COR-L47 (cell line): ENCODE data around the gene PSMC3.

Experiments used
- DNase-seq: peaks from one replicate; lab custom pipeline; 2025; lab: John Stamatoyannopoulos, UW

The PSMC3 gene

GRCh38 chr11:47426062-47426956 is at the start of gene PSMC3:
TSS of gene PSMC3 (minus strand) at chr11:47426439. CDS start at chr11:47426279, 160 bp downstream.
- DNase-seq = peak; percentile 98

- DNase-seq = no peak
These were observed 44.4 kb upstream of the PSMC3 start for GRCh38 chr11:47470671-47471070.

GRCh38 chr11:47469361-47470179 is 43.3 kb upstream of the PSMC3 start:
- no peak for DNase-seq

- no peak for DNase-seq
These were observed 42.5 kb upstream of the PSMC3 start for GRCh38 chr11:47468598-47469214.

GRCh38 chr11:47467357-47467756 is 41.1 kb upstream of the PSMC3 start:
- peak; percentile 88 for DNase-seq

GRCh38 chr11:47466701-47467250 is 40.5 kb upstream of the PSMC3 start:
- peak; percentile 95 for DNase-seq

GRCh38 chr11:47466201-47466600 is 40.0 kb upstream of the PSMC3 start:
- no peak for DNase-seq

GRCh38 chr11:47464483-47464882 is 38.2 kb upstream of the PSMC3 start:
- no peak for DNase-seq

- no peak for DNase-seq
These were observed 35.6 kb upstream of the PSMC3 start for GRCh38 chr11:47461876-47462275.

GRCh38 chr11:47460571-47461235 is 34.5 kb upstream of the PSMC3 start:
- no peak for DNase-seq

GRCh38 chr11:47454258-47454671 is 28.0 kb upstream of the PSMC3 start:
- peak; percentile 63 for DNase-seq

- no peak for DNase-seq
These were observed 27.1 kb upstream of the PSMC3 start for GRCh38 chr11:47453365-47453764.

- DNase-seq = no peak
These were observed 25.8 kb upstream of the PSMC3 start for GRCh38 chr11:47451990-47452389.

GRCh38 chr11:47451436-47451835 is 25.2 kb upstream of the PSMC3 start:
- DNase-seq = no peak

- no peak for DNase-seq
These were observed 23.3 kb upstream of the PSMC3 start for GRCh38 chr11:47449541-47449940.

GRCh38 chr11:47448566-47449427 is 22.6 kb upstream of the PSMC3 start, which contains the start of gene RAPSN:
TSS of gene RAPSN (minus strand) at chr11:47449136. CDS start at chr11:47448964, 172 bp downstream.
- DNase-seq = no peak

GRCh38 chr11:47447906-47448305 is 21.7 kb upstream of the PSMC3 start:
- no peak for DNase-seq

GRCh38 chr11:47446833-47447232 is 20.6 kb upstream of the PSMC3 start:
- DNase-seq = no peak

- DNase-seq = no peak
These were observed 19.6 kb upstream of the PSMC3 start for GRCh38 chr11:47445840-47446239.

- no peak for DNase-seq
These were observed 17.6 kb upstream of the PSMC3 start for GRCh38 chr11:47443817-47444216.
